ENCODE data around the gene SENP1. TPM values are rescaled to one million over a fixed set of nuclear protein-coding genes. Genes with fewer than 3 reads are reported as not detected.

The SENP1 gene
- total and polyA plus RNA-seq, 2 of the 4 experiments (the other 2 are of a cell fraction), result 7.2 to 25.3 TPM

DNA sequence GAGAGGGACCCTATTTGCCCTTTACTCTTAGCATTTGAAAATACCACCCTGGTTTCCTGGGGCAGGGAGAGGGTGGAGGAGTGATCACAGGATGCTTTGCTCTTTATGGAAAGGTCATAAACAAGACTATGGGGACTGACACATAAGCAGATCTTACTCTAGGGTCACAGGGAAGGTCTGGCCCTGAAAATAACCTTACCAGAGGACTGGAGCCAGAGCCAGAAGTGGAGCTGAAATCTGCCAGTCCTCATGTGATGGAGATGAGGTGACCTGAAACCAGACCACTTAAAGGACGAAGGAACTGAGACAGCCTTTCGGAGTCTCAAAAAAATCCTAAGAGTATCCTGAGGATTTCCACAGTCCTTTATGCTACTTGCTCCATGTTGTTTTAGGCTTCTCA is 25.6 kb upstream of the SENP1 start:
- no peak for TF ChIP-seq CHD1 (IDR thresholded peaks at IDR 0.05; ENCODE audit: low read depth, low read length)
- no peak for TF ChIP-seq RAD21 (IDR thresholded peaks at IDR 0.05; ENCODE audit: low read length)
- TF ChIP-seq, protein P1, sequence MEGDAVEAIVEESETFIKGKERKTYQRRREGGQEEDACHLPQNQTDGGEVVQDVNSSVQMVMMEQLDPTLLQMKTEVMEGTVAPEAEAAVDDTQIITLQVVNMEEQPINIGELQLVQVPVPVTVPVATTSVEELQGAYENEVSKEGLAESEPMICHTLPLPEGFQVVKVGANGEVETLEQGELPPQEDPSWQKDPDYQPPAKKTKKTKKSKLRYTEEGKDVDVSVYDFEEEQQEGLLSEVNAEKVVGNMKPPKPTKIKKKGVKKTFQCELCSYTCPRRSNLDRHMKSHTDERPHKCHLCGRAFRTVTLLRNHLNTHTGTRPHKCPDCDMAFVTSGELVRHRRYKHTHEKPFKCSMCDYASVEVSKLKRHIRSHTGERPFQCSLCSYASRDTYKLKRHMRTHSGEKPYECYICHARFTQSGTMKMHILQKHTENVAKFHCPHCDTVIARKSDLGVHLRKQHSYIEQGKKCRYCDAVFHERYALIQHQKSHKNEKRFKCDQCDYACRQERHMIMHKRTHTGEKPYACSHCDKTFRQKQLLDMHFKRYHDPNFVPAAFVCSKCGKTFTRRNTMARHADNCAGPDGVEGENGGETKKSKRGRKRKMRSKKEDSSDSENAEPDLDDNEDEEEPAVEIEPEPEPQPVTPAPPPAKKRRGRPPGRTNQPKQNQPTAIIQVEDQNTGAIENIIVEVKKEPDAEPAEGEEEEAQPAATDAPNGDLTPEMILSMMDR (conservative IDR thresholded peaks at IDR 0.05; ENCODE audit: low read depth, low read length), result no peak
- no peak for TF ChIP-seq MAZ (IDR thresholded peaks at IDR 0.05; ENCODE audit: borderline replicate concordance, low read depth, low read length)
- TF ChIP-seq, protein P2, sequence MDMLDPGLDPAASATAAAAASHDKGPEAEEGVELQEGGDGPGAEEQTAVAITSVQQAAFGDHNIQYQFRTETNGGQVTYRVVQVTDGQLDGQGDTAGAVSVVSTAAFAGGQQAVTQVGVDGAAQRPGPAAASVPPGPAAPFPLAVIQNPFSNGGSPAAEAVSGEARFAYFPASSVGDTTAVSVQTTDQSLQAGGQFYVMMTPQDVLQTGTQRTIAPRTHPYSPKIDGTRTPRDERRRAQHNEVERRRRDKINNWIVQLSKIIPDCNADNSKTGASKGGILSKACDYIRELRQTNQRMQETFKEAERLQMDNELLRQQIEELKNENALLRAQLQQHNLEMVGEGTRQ (IDR thresholded peaks at IDR 0.05; ENCODE audit: low read depth, low read length), result no peak
- TF ChIP-seq CEBPB (IDR thresholded peaks at IDR 0.05; ENCODE audit: low read depth, low read length), result no peak
- no peak for TF ChIP-seq SMC3 (IDR thresholded peaks at IDR 0.05; ENCODE audit: low read depth, low read length)
- in situ Hi-C loops (cut with MboI; ENCODE audit: low sequenced_read_pairs), result no loop called here
- Histone ChIP-seq H3K27me3 (ENCODE audit: control insufficient read depth, insufficient read depth, low read length) (no peaks in the 10 kb centered on the region), H3K9me3 (ENCODE audit: control insufficient read depth, insufficient read depth, low read length) (no peaks in the 10 kb centered on the region), H3K36me3 (ENCODE audit: control insufficient read depth, insufficient read depth, low read length) (peaks cover 47% of the 10 kb centered on the region), H3K23ac (ENCODE audit: low read depth, low read length) (no peak overlapping the region), H3K18ac (ENCODE audit: low read depth, low read length) (no peak overlapping the region), H3K56ac (ENCODE audit: extremely low read depth, insufficient read depth, low read length) (no peak overlapping the region), H2AK5ac (ENCODE audit: low read depth, low read length) (no peak overlapping the region), H3K27ac (ENCODE audit: insufficient read depth, low read length) (no peak overlapping the region), H3K9me1 (ENCODE audit: insufficient read depth, low read length) (peaks cover 4% of the 10 kb centered on the region; the same call in 1 of the 2 replicates), H3K14ac (replicated peaks; ENCODE audit: low read depth, low read length) (no peak overlapping the region), H2BK120ac (ENCODE audit: low read depth, low read length) (no peak overlapping the region), H2AK9ac (replicated peaks; ENCODE audit: low read depth, low read length, poor library complexity) (no peak overlapping the region), H2BK5ac (ENCODE audit: low read depth, low read length, poor library complexity, severe bottlenecking) (no peak overlapping the region), H3K4me3 (ENCODE audit: insufficient read depth, low read depth, low read length) (no peak overlapping the region), H4K8ac (ENCODE audit: low read depth in 2 of 2, low read length in 2 of 2) (no peak overlapping the region), H2BK15ac (ENCODE audit: low read depth, low read length) (no peak overlapping the region), H3K4ac (ENCODE audit: low read depth, low read length) (no peak overlapping the region), H3K79me1 (ENCODE audit: low read depth in 1 of 2, low read length in 2 of 2) (peaks cover 4 to 27% of the 10 kb centered on the region in 2 experiments; a peak in 3 of 4 replicates), H2BK20ac (ENCODE audit: low read depth, low read length) (no peak overlapping the region), H4K20me1 (ENCODE audit: insufficient read depth, low read length) (no peaks in the 10 kb centered on the region), H3K4me1 (ENCODE audit: control insufficient read depth, insufficient read depth, low read length) (no peaks in the 10 kb centered on the region; the same call in 1 of the 2 replicates), H4K5ac (ENCODE audit: low read depth, low read length) (no peak overlapping the region), H3K9ac (ENCODE audit: low read depth, low read length) (no peak overlapping the region), H3K4me2 (ENCODE audit: low read depth, low read length) (no peak overlapping the region), H2AFZ (replicated peaks; ENCODE audit: low read length, poor library complexity) (no peak overlapping the region), H4K91ac (ENCODE audit: insufficient read depth, low read depth, low read length) (no peak overlapping the region)
- intact Hi-C loops (cut with micrococcal nuclease), result no loop called here
- no CpG with 5 or more reads among the region's 2 CpGs for WGBS, 2 experiments (ENCODE audit: extremely low coverage in 2 of 2, insufficient read length in 1 of 2)
- ChIA-PET CTCF (no interaction called here), POLR2A (ENCODE audit: unreplicated experiment) (no interaction called here)
- BruUV-seq (replicated peaks), result no TSS peak
- dilution Hi-C loops (cut with HindIII; ENCODE audit: low sequenced_read_pairs, unreplicated experiment), result no loop called here
- ATAC-seq (ENCODE audit: low read depth) (no peak), DNase-seq (no peak)

Measured in IMR-90 (cell line).